ENCODE results near the gene SH2D1B. TPM values are rescaled to one million over a fixed set of nuclear protein-coding genes. Genes with fewer than 3 reads are reported as not detected.

SH2D1B gene
- total and polyA plus RNA-seq, 10 of the 15 experiments (the other 5 are each of a cell fraction or from before 2014, with no cell fraction given) = 0.18 TPM; not detected in 9

GRCh38 chr1:162412002-162412401 lies at the start of gene SH2D1B (continued):
- TF ChIP-seq ATF2 (IDR thresholded peaks at IDR 0.05; ENCODE audit: low read length) = no peak

- SMC1A ChIA-PET (ENCODE audit: uncharacterized antibody, unreplicated experiment) = no interaction called here
- ATAC-seq (no peak), FAIRE-seq (no peak), DNase-seq (ENCODE audit: low read depth, low spot score) (no peak)
- H2AFZ ChIP-seq (ENCODE audit: control insufficient read depth, low read depth, low read length) = no peak overlapping the region
- H3K36me3 ChIP-seq (ENCODE audit: control insufficient read depth in 2 of 2, insufficient read depth in 2 of 2, low read length in 1 of 2) = no peaks in the 10 kb centered on the region
- no peak overlapping the region for H3K9ac ChIP-seq (ENCODE audit: control insufficient read depth, insufficient read depth, low read length)
- no peaks in the 10 kb centered on the region for H3K27me3 ChIP-seq (replicated peaks in 1 of 2; ENCODE audit: control insufficient read depth in 2 of 2, insufficient read depth in 2 of 2, low read length in 1 of 2)
- H4K20me1 ChIP-seq (ENCODE audit: control insufficient read depth, insufficient read depth) = no peaks in the 10 kb centered on the region
- in situ Hi-C loops (cut with MboI) (no loop called here), intact Hi-C loops (cut with micrococcal nuclease; ENCODE audit: unreplicated experiment) (no loop called here)
- 86% methylated on average over 5 of the region's 5 CpGs for WGBS (ENCODE audit: insufficient coverage, insufficient replicate concordance, low lambda C conversion rate, missing lambda C conversion rate)
- CTCF ChIA-PET = interaction anchor here (0.7 kb wide), 1 partner anchor 84 kb away, joined by 3 read pairs; no protein-coding TSS in a partner anchor
- H3K4me3 ChIP-seq = no peak overlapping the region
- H3K9me3 ChIP-seq (replicated peaks; ENCODE audit: control insufficient read depth, insufficient read depth, low read length) = no peaks in the 10 kb centered on the region
- RAD21 ChIA-PET (ENCODE audit: unreplicated experiment) = no interaction called here
- no peaks in the 10 kb centered on the region for H3K4me1 ChIP-seq (ENCODE audit: control insufficient read depth, insufficient read depth, low read length)
- TF ChIP-seq TCF3 (IDR thresholded peaks at IDR 0.05; ENCODE audit: borderline replicate concordance, insufficient read depth, low read depth, low read length) = no peak
- TF ChIP-seq ZBTB33 (IDR thresholded peaks at IDR 0.05) = no peak
- no peak for TF ChIP-seq JUNB (IDR thresholded peaks at IDR 0.05)
- no peak for TF ChIP-seq CEBPZ (IDR thresholded peaks at IDR 0.05; ENCODE audit: low read depth, low read length)
- TF ChIP-seq MEF2A (IDR thresholded peaks at IDR 0.05; ENCODE audit: insufficient read depth, low read depth, low read length) = no peak
- TF ChIP-seq EED (IDR thresholded peaks at IDR 0.05; ENCODE audit: low read depth) = no peak
- no peak for TF ChIP-seq PML (IDR thresholded peaks at IDR 0.05; ENCODE audit: low read length)
- no peak for TF ChIP-seq CREM (IDR thresholded peaks at IDR 0.05; ENCODE audit: low read depth)
- no peak for TF ChIP-seq ATF7 (IDR thresholded peaks at IDR 0.05; ENCODE audit: low read depth)
- TF ChIP-seq RELB (IDR thresholded peaks at IDR 0.05; ENCODE audit: low read depth) = no peak
- TF ChIP-seq DPF2 (IDR thresholded peaks at IDR 0.05) = no peak
- TF ChIP-seq ETV6 (conservative IDR thresholded peaks at IDR 0.05 in 1 of 2, IDR thresholded peaks at IDR 0.05 in 1 of 2; ENCODE audit: borderline replicate concordance in 1 of 2, low read depth in 1 of 2) = no peak
- BruUV-seq (replicated peaks) = no TSS peak
- no peak overlapping the region for H3K27ac ChIP-seq (ENCODE audit: control insufficient read depth, insufficient read depth)
- no peak overlapping the region for H3K4me2 ChIP-seq (ENCODE audit: control insufficient read depth, insufficient read depth)
- no peaks in the 10 kb centered on the region for H3K79me2 ChIP-seq (ENCODE audit: control insufficient read depth, insufficient read depth, low read length)
- POLR2A ChIA-PET = no interaction called here
Observed at GRCh38 chr1:162458236-162458635, 46.3 kb upstream of the SH2D1B start.
